HEK293 (cell line): ENCODE data around the gene CSF3R.
A peak's percentile ranks its signal among the peaks of the same experiment; 100 is the strongest.

ENCODE experiments used
- CTCF ChIA-PET: fragments of 350-600 bp; formaldehyde crosslinking; extraction: SDS; loops from one replicate; lab custom pipeline; 2021; ENCODE audit warnings: antibody characterized with exemption; lab: Yijun Ruan, JAX
- POLR2A ChIA-PET: fragments of 300-600 bp; formaldehyde crosslinking; extraction: SDS; loops from one replicate; lab custom pipeline; 2020; ENCODE audit warnings: antibody characterized with exemption, inconsistent platforms; lab: Yijun Ruan, JAX
- H3K27ac ChIP-seq: fragments of 200-500 bp; sonication (Bioruptor generic); 2 replicates; pipeline ENCODE4 v1.5.1; 2014; ENCODE audit warnings: low read depth, low read length, control low read depth, inconsistent platforms; ENCODE audit errors: extremely low read depth
- H3K36me3 ChIP-seq, 2 experiments: fragments of 200-500 bp in 1 of 2; sonication (Bioruptor generic) in 1 of 2; 1 replicate in 1 of 2; 2 replicates in 1 of 2; pipeline ENCODE4 v1.5.1; 2014 to 2017; ENCODE audit warnings: inconsistent platforms in 2 of 2, low read length in 2 of 2; ENCODE audit not compliant: control insufficient read depth in 2 of 2, insufficient read depth in 1 of 2
- H3K4me1 ChIP-seq: fragments of 200-500 bp; sonication (Bioruptor generic); 2 replicates; pipeline ENCODE4 v1.5.1; 2014; ENCODE audit warnings: mild to moderate bottlenecking, low read length, inconsistent platforms; ENCODE audit not compliant: control insufficient read depth, insufficient read depth
- H3K4me3 ChIP-seq: 2 replicates; pipeline ENCODE4 v1.5.1; 2011; ENCODE audit warnings: low read depth, mild to moderate bottlenecking, control low read depth, low read length, moderate library complexity
- H3K9me3 ChIP-seq: fragments of 200-500 bp; sonication (Bioruptor generic); 2 replicates; pipeline ENCODE4 v1.5.1; 2014; ENCODE audit warnings: low read depth, low read length, inconsistent platforms; ENCODE audit not compliant: control insufficient read depth, insufficient read depth
- KLF1 ChIP-seq: fragments of 450-650 bp; formaldehyde crosslinking; IDR thresholded peaks from 2 replicates; pipeline ENCODE4 v1.5.1; 2016; ENCODE audit warnings: missing biosample characterization, missing genetic modification characterization
- KLF9 ChIP-seq: fragments of 450-650 bp; formaldehyde crosslinking; IDR thresholded peaks from 2 replicates; pipeline ENCODE4 v1.5.1; 2016; ENCODE audit warnings: missing biosample characterization, missing genetic modification characterization, low read depth
- MEIS1 ChIP-seq: sonication (generic); formaldehyde crosslinking; IDR thresholded peaks from 2 replicates; pipeline ENCODE4 v1.8.1; 2022; ENCODE audit warnings: missing genetic modification reagents, mild to moderate bottlenecking, borderline replicate concordance
- PRDM10 ChIP-seq: fragments of 450-650 bp; formaldehyde crosslinking; IDR thresholded peaks from 2 replicates; pipeline ENCODE4 v1.5.1; 2016; ENCODE audit warnings: missing biosample characterization, missing genetic modification characterization
- RBAK ChIP-seq: fragments of 450-650 bp; formaldehyde crosslinking; IDR thresholded peaks from 2 replicates; pipeline ENCODE4 v1.5.1; 2016; ENCODE audit warnings: missing biosample characterization, missing genetic modification characterization
- SP2 ChIP-seq: fragments of 450-650 bp; formaldehyde crosslinking; IDR thresholded peaks from 2 replicates; pipeline ENCODE4 v1.5.1; 2016; ENCODE audit warnings: missing biosample characterization, missing genetic modification characterization
- YY1 ChIP-seq: fragments of 450-650 bp; formaldehyde crosslinking; IDR thresholded peaks from 2 replicates; pipeline ENCODE4 v1.5.1; 2018; ENCODE audit warnings: missing biosample characterization, missing genetic modification characterization
- ZBTB1 ChIP-seq: fragments of 450-650 bp; formaldehyde crosslinking; IDR thresholded peaks from 2 replicates; pipeline ENCODE4 v1.5.1; 2016; ENCODE audit warnings: missing biosample characterization, missing genetic modification characterization
- ZBTB20 ChIP-seq: fragments of 450-650 bp; formaldehyde crosslinking; IDR thresholded peaks from 2 replicates; pipeline ENCODE4 v1.5.1; 2016; ENCODE audit warnings: missing biosample characterization, missing genetic modification characterization
- ZNF10 ChIP-seq: fragments of 450-650 bp; formaldehyde crosslinking; IDR thresholded peaks from 2 replicates; pipeline ENCODE4 v1.5.1; 2017; ENCODE audit warnings: missing biosample characterization, missing genetic modification characterization
- ZNF121 ChIP-seq: fragments of 450-650 bp; formaldehyde crosslinking; IDR thresholded peaks from 2 replicates; pipeline ENCODE4 v1.5.1; 2016; ENCODE audit warnings: missing biosample characterization, missing genetic modification characterization
- ZNF146 ChIP-seq: fragments of 450-650 bp; formaldehyde crosslinking; IDR thresholded peaks from 2 replicates; pipeline ENCODE4 v1.5.1; 2016; ENCODE audit warnings: missing biosample characterization, missing genetic modification characterization
- ZNF202 ChIP-seq: fragments of 450-650 bp; formaldehyde crosslinking; IDR thresholded peaks from 2 replicates; pipeline ENCODE4 v1.5.1; 2016; ENCODE audit warnings: missing biosample characterization, missing genetic modification characterization, borderline replicate concordance
- ZNF23 ChIP-seq: fragments of 450-650 bp; formaldehyde crosslinking; IDR thresholded peaks from 2 replicates; pipeline ENCODE4 v1.5.1; 2016; ENCODE audit warnings: missing biosample characterization, missing genetic modification characterization, borderline replicate concordance
- ZNF24 ChIP-seq: fragments of 450-650 bp; formaldehyde crosslinking; IDR thresholded peaks from 2 replicates; pipeline ENCODE4 v1.5.1; 2016; ENCODE audit warnings: missing biosample characterization, missing genetic modification characterization
- ZNF501 ChIP-seq: fragments of 450-650 bp; formaldehyde crosslinking; IDR thresholded peaks from 2 replicates; pipeline ENCODE4 v1.5.1; 2016; ENCODE audit warnings: missing biosample characterization, missing genetic modification characterization
- ZNF510 ChIP-seq: fragments of 450-650 bp; formaldehyde crosslinking; IDR thresholded peaks from 2 replicates; pipeline ENCODE4 v1.5.1; 2018; ENCODE audit warnings: mild to moderate bottlenecking, missing genetic modification characterization, missing biosample characterization; ENCODE audit not compliant: insufficient replicate concordance
- ZNF596 ChIP-seq: fragments of 450-650 bp; IDR thresholded peaks from 2 replicates; pipeline ENCODE4 v1.5.0; 2018; ENCODE audit warnings: missing biosample characterization, mild to moderate bottlenecking, missing genetic modification characterization, moderate library complexity
- ZNF610 ChIP-seq: fragments of 450-650 bp; formaldehyde crosslinking; IDR thresholded peaks from 2 replicates; pipeline ENCODE4 v1.5.1; 2016; ENCODE audit warnings: missing biosample characterization, missing genetic modification characterization, borderline replicate concordance
- ZNF660 ChIP-seq: fragments of 450-650 bp; IDR thresholded peaks from 2 replicates; pipeline ENCODE4 v1.5.1; 2018; ENCODE audit warnings: missing biosample characterization, mild to moderate bottlenecking, missing genetic modification characterization
- ZNF791 ChIP-seq: fragments of 450-650 bp; formaldehyde crosslinking; IDR thresholded peaks from 2 replicates; pipeline ENCODE4 v1.5.1; 2016; ENCODE audit warnings: missing biosample characterization, missing genetic modification characterization
- ZSCAN16 ChIP-seq: fragments of 450-650 bp; formaldehyde crosslinking; IDR thresholded peaks from 2 replicates; pipeline ENCODE4 v1.5.1; 2016; ENCODE audit warnings: missing biosample characterization, missing genetic modification characterization
- TF ChIP-seq, protein P1 (sequence below): fragments of 450-650 bp; formaldehyde crosslinking; conservative IDR thresholded peaks from 2 replicates; pipeline ENCODE4 v1.5.1; 2016; ENCODE audit warnings: low read depth, missing biosample characterization, missing genetic modification characterization

CSF3R gene

DNA sequence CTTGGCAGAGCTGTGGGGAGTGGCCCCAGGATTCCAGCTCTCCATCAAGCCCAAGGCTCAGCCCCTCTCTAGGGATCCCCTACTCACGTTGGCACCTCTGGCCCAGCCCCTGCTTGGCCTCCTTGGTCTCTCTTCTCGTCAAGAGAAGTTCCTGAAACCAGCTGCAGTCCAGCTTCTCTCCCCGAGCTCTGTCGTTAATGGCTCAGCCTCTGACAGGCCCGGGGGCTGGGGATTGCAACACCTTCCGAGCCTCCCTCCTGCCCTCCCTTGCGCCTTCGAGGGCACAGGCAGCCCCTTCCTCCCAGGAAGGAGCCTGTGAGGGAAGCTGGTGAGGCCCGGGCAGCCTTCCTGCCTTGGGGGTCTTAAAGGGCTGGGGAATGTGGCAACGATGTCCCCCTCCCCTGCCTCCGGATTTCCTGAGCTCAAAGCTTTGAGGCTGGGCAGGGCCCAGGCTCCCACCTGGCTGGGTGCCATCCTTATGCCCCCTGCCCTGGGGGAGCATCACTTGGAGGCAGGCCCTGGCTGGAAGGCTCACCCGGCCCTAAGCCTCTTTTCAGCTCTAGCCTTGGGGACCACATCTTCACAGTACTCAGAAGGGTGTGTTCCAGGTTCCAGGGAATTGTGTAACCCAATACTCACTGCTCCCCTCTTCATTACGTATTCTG is at the start of gene CSF3R:
Gene CSF3R, minus strand, starts transcription at position 190 of the 665 bp plus-strand sequence. CDS start 3,417 bp downstream, outside the sequence.
- no peak within 1 kb of the TSS for H3K4me3 ChIP-seq
- TF ChIP-seq ZNF202 (tag by site-specific recombination) (no peak), YY1 (tag by site-specific recombination) (no peak), ZNF791 (no peak), ZNF510 (no peak), ZNF146 (tag by site-specific recombination) (no peak), KLF1 (no peak), ZBTB20 (tag by site-specific recombination) (no peak), ZSCAN16 (no peak), KLF9 (tag by site-specific recombination) (no peak), ZNF610 (tag by site-specific recombination) (no peak), ZNF660 (tag by site-specific recombination) (no peak), ZNF596 (no peak)
- TF ChIP-seq, protein P1, sequence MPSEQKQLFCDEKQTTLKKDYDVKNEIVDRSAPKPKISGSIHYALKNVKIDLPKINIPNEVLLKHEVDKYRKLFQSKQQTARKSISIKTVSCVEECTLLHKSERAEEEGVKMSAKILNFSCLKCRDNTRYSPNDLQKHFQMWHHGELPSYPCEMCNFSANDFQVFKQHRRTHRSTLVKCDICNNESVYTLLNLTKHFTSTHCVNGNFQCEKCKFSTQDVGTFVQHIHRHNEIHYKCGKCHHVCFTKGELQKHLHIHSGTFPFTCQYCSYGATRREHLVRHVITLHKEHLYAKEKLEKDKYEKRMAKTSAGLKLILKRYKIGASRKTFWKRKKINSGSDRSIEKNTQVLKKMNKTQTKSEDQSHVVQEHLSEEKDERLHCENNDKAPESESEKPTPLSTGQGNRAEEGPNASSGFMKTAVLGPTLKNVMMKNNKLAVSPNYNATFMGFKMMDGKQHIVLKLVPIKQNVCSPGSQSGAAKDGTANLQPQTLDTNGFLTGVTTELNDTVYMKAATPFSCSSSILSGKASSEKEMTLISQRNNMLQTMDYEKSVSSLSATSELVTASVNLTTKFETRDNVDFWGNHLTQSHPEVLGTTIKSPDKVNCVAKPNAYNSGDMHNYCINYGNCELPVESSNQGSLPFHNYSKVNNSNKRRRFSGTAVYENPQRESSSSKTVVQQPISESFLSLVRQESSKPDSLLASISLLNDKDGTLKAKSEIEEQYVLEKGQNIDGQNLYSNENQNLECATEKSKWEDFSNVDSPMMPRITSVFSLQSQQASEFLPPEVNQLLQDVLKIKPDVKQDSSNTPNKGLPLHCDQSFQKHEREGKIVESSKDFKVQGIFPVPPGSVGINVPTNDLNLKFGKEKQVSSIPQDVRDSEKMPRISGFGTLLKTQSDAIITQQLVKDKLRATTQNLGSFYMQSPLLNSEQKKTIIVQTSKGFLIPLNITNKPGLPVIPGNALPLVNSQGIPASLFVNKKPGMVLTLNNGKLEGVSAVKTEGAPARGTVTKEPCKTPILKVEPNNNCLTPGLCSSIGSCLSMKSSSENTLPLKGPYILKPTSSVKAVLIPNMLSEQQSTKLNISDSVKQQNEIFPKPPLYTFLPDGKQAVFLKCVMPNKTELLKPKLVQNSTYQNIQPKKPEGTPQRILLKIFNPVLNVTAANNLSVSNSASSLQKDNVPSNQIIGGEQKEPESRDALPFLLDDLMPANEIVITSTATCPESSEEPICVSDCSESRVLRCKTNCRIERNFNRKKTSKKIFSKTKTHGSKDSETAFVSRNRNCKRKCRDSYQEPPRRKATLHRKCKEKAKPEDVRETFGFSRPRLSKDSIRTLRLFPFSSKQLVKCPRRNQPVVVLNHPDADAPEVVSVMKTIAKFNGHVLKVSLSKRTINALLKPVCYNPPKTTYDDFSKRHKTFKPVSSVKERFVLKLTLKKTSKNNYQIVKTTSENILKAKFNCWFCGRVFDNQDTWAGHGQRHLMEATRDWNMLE (tag by site-specific recombination), result no peak
- ChIA-PET POLR2A (no interaction called here), CTCF (interaction anchor here (0.5 to 0.9 kb wide), 4 partner anchors 33 to 841 kb away, joined by 3 to 4 read pairs (median 3); no protein-coding TSS in a partner anchor)
- H3K36me3 ChIP-seq, result no peaks in the 10 kb centered on the region
- H3K27ac ChIP-seq, result no peak within 1 kb of the TSS
- H3K9me3 ChIP-seq, result no peaks in the 10 kb centered on the region
- H3K4me1 ChIP-seq, result no peaks in the 10 kb centered on the region

- H3K4me1 ChIP-seq, result no peaks in the 10 kb centered on the region
- ChIA-PET POLR2A (no interaction called here), CTCF (interaction anchor here (1.0 to 3.3 kb wide), 3 partner anchors 11 to 16 kb away, joined by 3 to 26 read pairs (median 3); no protein-coding TSS in a partner anchor)
- no peak overlapping the region for H3K4me3 ChIP-seq
- no peaks in the 10 kb centered on the region for H3K9me3 ChIP-seq
- no peak for TF ChIP-seq ZNF121 (tag by site-specific recombination)
- TF ChIP-seq ZNF10 (tag by site-specific recombination), result peak; percentile 98
- no peaks in the 10 kb centered on the region for H3K36me3 ChIP-seq
- no peak overlapping the region for H3K27ac ChIP-seq
Measured at GRCh38 chr1:36531833-36532232, 49.1 kb upstream of the CSF3R start.

- Histone ChIP-seq H3K4me1 (no peaks in the 10 kb centered on the region), H3K36me3 (no peaks in the 10 kb centered on the region), H3K9me3 (no peaks in the 10 kb centered on the region), H3K27ac (no peak overlapping the region), H3K4me3 (no peak overlapping the region)
- ChIA-PET CTCF (interaction anchor here (1.5 kb wide), 1 partner anchor 15 kb away, joined by 3 read pairs; no protein-coding TSS in a partner anchor), POLR2A (interaction anchor here (0.6 kb wide), 1 partner anchor 1693 kb away, joined by 3 read pairs; no protein-coding TSS in a partner anchor)
- no peak for TF ChIP-seq ZNF24 (tag by site-specific recombination)
- TF ChIP-seq ZNF23 (tag by site-specific recombination), result no peak
- TF ChIP-seq ZBTB1, result no peak
- no peak for TF ChIP-seq PRDM10
- no peak for TF ChIP-seq MEIS1 (CRISPR knock-in tag)
- no peak for TF ChIP-seq SP2 (tag by site-specific recombination)
- no peak for TF ChIP-seq ZNF501
- TF ChIP-seq RBAK, result no peak
- TF ChIP-seq, all 188 proteins: peak for 0
Measured at GRCh38 chr1:36530791-36531190, 48.1 kb upstream of the CSF3R start.
